ENCODE measurements around the gene VAT1L. TPM values are rescaled to one million over a fixed set of nuclear protein-coding genes. Genes with fewer than 3 reads are reported as not detected.

Gene VAT1L
- total and polyA plus RNA-seq, 5 donors from 2014 or later: not detected

- peaks cover 5% of the 10 kb centered on the region for H3K27me3 Mint-ChIP-seq
- Histone ChIP-seq H3K27ac (ENCODE audit: insufficient read depth, low read length, poor library complexity, severe bottlenecking) (no peak overlapping the region), H3K36me3 (ENCODE audit: control insufficient read depth, insufficient read depth, low read length) (no peaks in the 10 kb centered on the region), H3K9me3 (ENCODE audit: control insufficient read depth in 2 of 2, low read length in 2 of 2) (no peaks in the 10 kb centered on the region), H3K4me1 (ENCODE audit: control insufficient read depth, insufficient read depth, low read length, poor library complexity, severe bottlenecking) (no peaks in the 10 kb centered on the region), H3K4me3 (ENCODE audit: low read depth, low read length) (no peak overlapping the region), H3K27me3 (ENCODE audit: control insufficient read depth, insufficient read depth, low read length) (no peaks in the 10 kb centered on the region)
- H3K27ac Mint-ChIP-seq: no peak overlapping the region
- H3K4me1 Mint-ChIP-seq: no peaks in the 10 kb centered on the region
- H3K36me3 Mint-ChIP-seq: no peaks in the 10 kb centered on the region
- H3K4me3 Mint-ChIP-seq: no peak overlapping the region
- ATAC-seq (ENCODE audit: low read depth in 2 of 2) (no peak), DNase-seq (no peak)
- H3K9me3 Mint-ChIP-seq: peaks cover 0 to 4% (median 2%) of the 10 kb centered on the region in 7 donors
Observed at GRCh38 chr16:77849646-77850258, 61.4 kb downstream of the VAT1L start.

GRCh38 chr16:77850636-77851333, 62.4 kb downstream of the VAT1L start:
- Mint-ChIP-seq H3K4me1 (no peaks in the 10 kb centered on the region), H3K27ac (no peak overlapping the region), H3K9me3 (peaks cover 0 to 4% (median 2%) of the 10 kb centered on the region in 7 donors), H3K4me3 (no peak overlapping the region), H3K36me3 (no peaks in the 10 kb centered on the region), H3K27me3 (peaks cover 5% of the 10 kb centered on the region)
- no peaks in the 10 kb centered on the region for H3K9me3 ChIP-seq (ENCODE audit: control insufficient read depth in 2 of 2, low read length in 2 of 2)
- no peaks in the 10 kb centered on the region for H3K4me1 ChIP-seq (ENCODE audit: control insufficient read depth, insufficient read depth, low read length, poor library complexity, severe bottlenecking)
- ATAC-seq (ENCODE audit: low read depth in 2 of 2) (no peak), DNase-seq (no peak)
- H3K27ac ChIP-seq (ENCODE audit: insufficient read depth, low read length, poor library complexity, severe bottlenecking): no peak overlapping the region
- H3K36me3 ChIP-seq (ENCODE audit: control insufficient read depth, insufficient read depth, low read length): no peaks in the 10 kb centered on the region
- no peaks in the 10 kb centered on the region for H3K27me3 ChIP-seq (ENCODE audit: control insufficient read depth, insufficient read depth, low read length)
- H3K4me3 ChIP-seq (ENCODE audit: low read depth, low read length): no peak overlapping the region

GRCh38 chr16:77853161-77853560, 64.8 kb downstream of the VAT1L start:
- Histone ChIP-seq H3K4me1 (ENCODE audit: control insufficient read depth, insufficient read depth, low read length, poor library complexity, severe bottlenecking) (no peaks in the 10 kb centered on the region), H3K4me3 (ENCODE audit: low read depth, low read length) (no peak overlapping the region), H3K27ac (ENCODE audit: insufficient read depth, low read length, poor library complexity, severe bottlenecking) (no peak overlapping the region), H3K27me3 (ENCODE audit: control insufficient read depth, insufficient read depth, low read length) (peaks cover 5% of the 10 kb centered on the region), H3K9me3 (ENCODE audit: control insufficient read depth in 2 of 2, low read length in 2 of 2) (no peaks in the 10 kb centered on the region), H3K36me3 (ENCODE audit: control insufficient read depth, insufficient read depth, low read length) (no peaks in the 10 kb centered on the region)
- no peaks in the 10 kb centered on the region for H3K4me1 Mint-ChIP-seq
- no peaks in the 10 kb centered on the region for H3K36me3 Mint-ChIP-seq
- no peak for ATAC-seq (ENCODE audit: low read depth in 2 of 2)
- H3K27me3 Mint-ChIP-seq: peaks cover 16% of the 10 kb centered on the region
- no peak for DNase-seq
- H3K9me3 Mint-ChIP-seq: peaks cover 0 to 4% (median 2%) of the 10 kb centered on the region in 7 donors
- no peak overlapping the region for H3K4me3 Mint-ChIP-seq
- no peak overlapping the region for H3K27ac Mint-ChIP-seq

DNA sequence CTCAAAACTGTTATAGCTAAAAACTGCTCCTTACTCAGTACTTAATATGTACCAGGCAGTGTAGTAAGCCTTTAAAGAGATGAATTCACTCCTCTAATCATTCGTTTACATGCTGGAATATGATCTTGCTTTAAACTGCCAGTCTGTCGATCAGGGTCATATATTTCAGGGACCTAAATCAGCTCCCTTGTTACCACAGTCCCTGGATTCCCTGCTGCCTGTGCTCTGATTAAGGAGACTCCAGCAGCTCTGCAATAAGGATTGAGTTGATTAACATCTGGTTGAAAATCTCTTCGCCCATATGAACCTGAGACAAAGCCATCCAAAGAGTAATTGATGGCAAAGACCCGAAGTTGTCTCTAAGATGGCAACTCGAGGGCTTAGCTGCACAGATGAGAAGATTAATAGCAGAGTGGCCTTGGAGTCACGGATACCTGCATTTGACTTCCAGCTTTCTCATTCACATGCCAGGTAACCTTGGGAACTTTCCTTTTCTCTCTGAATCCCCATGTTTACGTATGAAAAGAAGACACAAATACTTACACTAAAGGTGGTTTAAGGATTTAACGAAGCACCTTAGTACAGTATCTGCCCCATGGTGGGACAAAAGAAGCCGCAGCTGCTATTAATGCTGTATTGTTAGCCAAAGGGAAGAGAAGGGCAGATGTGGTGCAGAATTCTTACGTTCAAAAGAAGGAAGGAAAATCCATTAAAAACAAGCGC, 68.2 kb downstream of the VAT1L start:
- no peak for ATAC-seq (ENCODE audit: low read depth in 2 of 2)

DNA sequence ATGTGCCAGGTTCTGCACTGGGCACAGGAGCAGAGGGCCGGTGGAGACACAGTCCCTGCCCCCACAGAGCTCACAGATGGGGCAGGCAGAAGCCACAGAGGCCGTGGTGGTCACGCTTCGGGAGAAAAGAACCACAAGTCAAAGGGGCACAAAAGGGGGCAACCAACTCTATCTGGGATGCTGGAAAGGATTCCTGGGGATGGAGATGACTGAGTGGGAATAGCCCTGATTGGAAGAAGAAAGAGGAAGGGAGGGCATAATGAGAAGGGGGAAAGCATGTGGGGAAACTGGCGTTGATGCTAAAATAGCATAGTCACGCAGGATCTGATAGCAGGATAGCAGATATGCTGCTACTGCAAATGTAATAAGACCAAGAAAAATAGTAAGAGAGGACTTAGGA, 69.7 kb downstream of the VAT1L start:
- H3K4me1 Mint-ChIP-seq: no peaks in the 10 kb centered on the region
- H3K9me3 ChIP-seq (ENCODE audit: control insufficient read depth in 2 of 2, low read length in 2 of 2): no peaks in the 10 kb centered on the region
- no peak overlapping the region for H3K4me3 Mint-ChIP-seq
- H3K9me3 Mint-ChIP-seq: peaks cover 0 to 3% (median 0%) of the 10 kb centered on the region in 7 donors
- peaks cover 5% of the 10 kb centered on the region for H3K27me3 ChIP-seq (ENCODE audit: control insufficient read depth, insufficient read depth, low read length)
- DNase-seq (no peak), ATAC-seq (ENCODE audit: low read depth in 2 of 2) (no peak)
- no peaks in the 10 kb centered on the region for H3K36me3 ChIP-seq (ENCODE audit: control insufficient read depth, insufficient read depth, low read length)
- no peaks in the 10 kb centered on the region for H3K36me3 Mint-ChIP-seq
- H3K4me1 ChIP-seq (ENCODE audit: control insufficient read depth, insufficient read depth, low read length, poor library complexity, severe bottlenecking): no peaks in the 10 kb centered on the region
- no peak overlapping the region for H3K27ac Mint-ChIP-seq
- peaks cover 21% of the 10 kb centered on the region for H3K27me3 Mint-ChIP-seq
- no peak overlapping the region for H3K27ac ChIP-seq (ENCODE audit: insufficient read depth, low read length, poor library complexity, severe bottlenecking)
- no peak overlapping the region for H3K4me3 ChIP-seq (ENCODE audit: low read depth, low read length)

More for the DNA sequence above, 68.2 kb downstream of the VAT1L start:
- no peak overlapping the region for H3K27ac ChIP-seq (ENCODE audit: insufficient read depth, low read length, poor library complexity, severe bottlenecking)
- no peak overlapping the region for H3K4me3 ChIP-seq (ENCODE audit: low read depth, low read length)
- H3K27me3 ChIP-seq (ENCODE audit: control insufficient read depth, insufficient read depth, low read length): peaks cover 5% of the 10 kb centered on the region
- Mint-ChIP-seq H3K27me3 (peaks cover 21% of the 10 kb centered on the region), H3K36me3 (no peaks in the 10 kb centered on the region), H3K4me1 (no peaks in the 10 kb centered on the region), H3K27ac (no peak overlapping the region), H3K4me3 (no peak overlapping the region), H3K9me3 (peaks cover 0 to 4% (median 0%) of the 10 kb centered on the region in 7 donors)
- H3K36me3 ChIP-seq (ENCODE audit: control insufficient read depth, insufficient read depth, low read length): no peaks in the 10 kb centered on the region
- DNase-seq: no peak
- no peaks in the 10 kb centered on the region for H3K9me3 ChIP-seq (ENCODE audit: control insufficient read depth in 2 of 2, low read length in 2 of 2)
- H3K4me1 ChIP-seq (ENCODE audit: control insufficient read depth, insufficient read depth, low read length, poor library complexity, severe bottlenecking): no peaks in the 10 kb centered on the region

- H3K36me3 Mint-ChIP-seq: no peaks in the 10 kb centered on the region
- Histone ChIP-seq H3K36me3 (ENCODE audit: control insufficient read depth, insufficient read depth, low read length) (no peaks in the 10 kb centered on the region), H3K27ac (ENCODE audit: insufficient read depth, low read length, poor library complexity, severe bottlenecking) (no peak overlapping the region), H3K27me3 (ENCODE audit: control insufficient read depth, insufficient read depth, low read length) (peaks cover 5% of the 10 kb centered on the region), H3K4me3 (ENCODE audit: low read depth, low read length) (no peak overlapping the region), H3K4me1 (ENCODE audit: control insufficient read depth, insufficient read depth, low read length, poor library complexity, severe bottlenecking) (no peaks in the 10 kb centered on the region), H3K9me3 (ENCODE audit: control insufficient read depth in 2 of 2, low read length in 2 of 2) (no peaks in the 10 kb centered on the region)
- no peak overlapping the region for H3K4me3 Mint-ChIP-seq
- DNase-seq (no peak), ATAC-seq (ENCODE audit: low read depth in 2 of 2) (no peak)
- H3K27me3 Mint-ChIP-seq: peaks cover 16% of the 10 kb centered on the region
- no peaks in the 10 kb centered on the region for H3K4me1 Mint-ChIP-seq
- no peak overlapping the region for H3K27ac Mint-ChIP-seq
- peaks cover 0 to 1% (median 0%) of the 10 kb centered on the region in 7 donors for H3K9me3 Mint-ChIP-seq
Observed at GRCh38 chr16:77859493-77860232, 71.3 kb downstream of the VAT1L start.

GRCh38 chr16:77860953-77861352, 72.6 kb downstream of the VAT1L start:
- H3K27me3 Mint-ChIP-seq: peaks cover 16% of the 10 kb centered on the region
- ATAC-seq (ENCODE audit: low read depth in 2 of 2) (no peak), DNase-seq (no peak)
- H3K36me3 ChIP-seq (ENCODE audit: control insufficient read depth, insufficient read depth, low read length): no peaks in the 10 kb centered on the region
- H3K27me3 ChIP-seq (ENCODE audit: control insufficient read depth, insufficient read depth, low read length): peaks cover 5% of the 10 kb centered on the region
- peaks cover 0 to 1% (median 0%) of the 10 kb centered on the region in 7 donors for H3K9me3 Mint-ChIP-seq
- H3K27ac Mint-ChIP-seq: no peak overlapping the region
- H3K4me1 Mint-ChIP-seq: no peaks in the 10 kb centered on the region
- no peaks in the 10 kb centered on the region for H3K36me3 Mint-ChIP-seq
- no peak overlapping the region for H3K27ac ChIP-seq (ENCODE audit: insufficient read depth, low read length, poor library complexity, severe bottlenecking)
- H3K9me3 ChIP-seq (ENCODE audit: control insufficient read depth in 2 of 2, low read length in 2 of 2): no peaks in the 10 kb centered on the region
- no peaks in the 10 kb centered on the region for H3K4me1 ChIP-seq (ENCODE audit: control insufficient read depth, insufficient read depth, low read length, poor library complexity, severe bottlenecking)
- no peak overlapping the region for H3K4me3 ChIP-seq (ENCODE audit: low read depth, low read length)
- H3K4me3 Mint-ChIP-seq: no peak overlapping the region

All from CD4-positive, CD25-positive, alpha-beta regulatory T cell (primary cell).